HG02798 (cell line): ENCODE data around the gene TMEM163.
A peak's percentile ranks its signal among the peaks of the same experiment; 100 is the strongest.
"Not testable (repeated sequence)": the region's sequence is repeated elsewhere in the genome, so short reads cannot be mapped to it uniquely, and the experiment has no call there.

Experiments
- ATAC-seq: cut with Tn5 transposase; IDR thresholded peaks from one replicate; pipeline ENCODE4 v1.9.1; 2021; ENCODE audit warnings: mild to moderate bottlenecking; ENCODE audit not compliant: unreplicated experiment, poor library complexity

Gene TMEM163

GRCh38 chr2:134626781-134627180 lies 92.0 kb downstream of the TMEM163 start:
- no peak for ATAC-seq

- ATAC-seq = no peak
Observed at GRCh38 chr2:134625311-134625710, 93.5 kb downstream of the TMEM163 start.

GRCh38 chr2:134623796-134624195 lies 95.0 kb downstream of the TMEM163 start:
- peak; percentile 87 for ATAC-seq

GRCh38 chr2:134623046-134623445 lies 95.8 kb downstream of the TMEM163 start:
- no peak for ATAC-seq

- ATAC-seq = no peak
Observed at GRCh38 chr2:134621939-134622705, 96.7 kb downstream of the TMEM163 start.

GRCh38 chr2:134619250-134619649 lies 99.5 kb downstream of the TMEM163 start:
- ATAC-seq = no peak

GRCh38 chr2:134615480-134615879 lies 103.3 kb downstream of the TMEM163 start:
- ATAC-seq = not testable (repeated sequence)

GRCh38 chr2:134611316-134611715 lies 107.5 kb downstream of the TMEM163 start:
- no peak for ATAC-seq

- ATAC-seq = no peak
Observed at GRCh38 chr2:134610871-134611270, 107.9 kb downstream of the TMEM163 start.

- no peak for ATAC-seq
Observed at GRCh38 chr2:134609924-134610513, 108.8 kb downstream of the TMEM163 start.

- ATAC-seq = no peak
Observed at GRCh38 chr2:134603966-134604365, 114.8 kb downstream of the TMEM163 start.

GRCh38 chr2:134602666-134603065 lies 116.1 kb downstream of the TMEM163 start:
- no peak for ATAC-seq

- no peak for ATAC-seq
Observed at GRCh38 chr2:134601264-134601663, 117.5 kb downstream of the TMEM163 start.

- ATAC-seq = no peak
Observed at GRCh38 chr2:134600208-134600607, 118.6 kb downstream of the TMEM163 start.

- ATAC-seq = no peak
Observed at GRCh38 chr2:134599236-134599635, 119.6 kb downstream of the TMEM163 start.

- ATAC-seq = no peak
Observed at GRCh38 chr2:134594399-134594798, 124.4 kb downstream of the TMEM163 start.

- ATAC-seq = no peak
Observed at GRCh38 chr2:134593519-134593918, 125.3 kb downstream of the TMEM163 start.

GRCh38 chr2:134592377-134592776 lies 126.4 kb downstream of the TMEM163 start:
- ATAC-seq = no peak

- no peak for ATAC-seq
Observed at GRCh38 chr2:134591526-134591925, 127.3 kb downstream of the TMEM163 start.

- ATAC-seq = no peak
Observed at GRCh38 chr2:134590679-134591078, 128.1 kb downstream of the TMEM163 start.

GRCh38 chr2:134589171-134590083 lies 129.4 kb downstream of the TMEM163 start:
- not testable (repeated sequence) for ATAC-seq
